Glomerular visceral epithelial cell (primary cell): ENCODE data around the gene C10orf67.
A peak's percentile ranks its signal among the peaks of the same experiment; 100 is the strongest.
"Not testable (repeated sequence)": the region's sequence is repeated elsewhere in the genome, so short reads cannot be mapped to it uniquely, and the experiment has no call there.

ENCODE experiments used
- DNase-seq: peaks from one replicate; pipeline ENCODE4 v3.0.0-alpha.2; 2016; ENCODE audit errors: extremely low spot score

Gene C10orf67

DNA sequence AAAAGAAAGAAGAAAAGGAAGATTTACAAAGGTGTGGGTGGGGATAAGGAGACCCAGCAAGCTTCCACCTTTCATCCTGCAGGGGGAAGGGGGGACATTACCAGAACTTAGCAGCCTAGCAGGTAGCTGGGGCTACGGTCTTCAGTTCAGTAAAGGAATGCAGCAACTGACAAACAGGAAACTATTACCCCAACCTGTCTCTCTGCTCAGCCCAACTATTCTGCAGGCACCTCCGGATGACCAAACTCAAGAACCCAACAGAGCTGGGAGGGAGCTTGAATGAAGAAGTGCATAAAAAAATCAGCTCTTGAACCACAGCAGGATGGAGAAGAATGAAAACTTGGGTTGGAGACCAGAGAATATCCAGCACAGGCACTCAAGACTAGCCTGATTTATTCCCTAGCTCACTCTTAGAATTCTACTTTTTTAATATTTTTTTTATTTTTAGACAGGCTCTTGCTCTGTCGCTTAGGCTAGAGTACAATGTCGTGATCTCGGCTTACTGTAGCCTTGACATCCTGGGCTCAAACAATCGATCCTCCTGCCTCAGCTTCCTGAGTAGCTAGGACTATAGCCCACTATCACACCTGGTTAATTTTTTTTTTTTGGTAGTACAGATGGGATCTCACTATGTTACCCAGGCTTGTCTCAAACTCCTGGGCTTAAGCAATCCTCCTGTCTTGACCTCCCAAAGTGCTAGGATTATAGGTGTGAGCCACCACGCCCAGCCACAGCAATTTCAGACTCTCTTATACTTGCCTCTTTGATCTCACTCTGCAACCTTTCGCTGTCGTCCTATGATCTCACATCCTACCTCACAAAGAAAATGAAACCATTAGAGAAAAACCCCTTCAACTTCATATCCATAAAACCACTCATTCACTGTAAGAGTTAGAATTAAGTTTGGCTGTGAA lies 18.5 kb upstream of the C10orf67 start:
- no peak for DNase-seq

DNA sequence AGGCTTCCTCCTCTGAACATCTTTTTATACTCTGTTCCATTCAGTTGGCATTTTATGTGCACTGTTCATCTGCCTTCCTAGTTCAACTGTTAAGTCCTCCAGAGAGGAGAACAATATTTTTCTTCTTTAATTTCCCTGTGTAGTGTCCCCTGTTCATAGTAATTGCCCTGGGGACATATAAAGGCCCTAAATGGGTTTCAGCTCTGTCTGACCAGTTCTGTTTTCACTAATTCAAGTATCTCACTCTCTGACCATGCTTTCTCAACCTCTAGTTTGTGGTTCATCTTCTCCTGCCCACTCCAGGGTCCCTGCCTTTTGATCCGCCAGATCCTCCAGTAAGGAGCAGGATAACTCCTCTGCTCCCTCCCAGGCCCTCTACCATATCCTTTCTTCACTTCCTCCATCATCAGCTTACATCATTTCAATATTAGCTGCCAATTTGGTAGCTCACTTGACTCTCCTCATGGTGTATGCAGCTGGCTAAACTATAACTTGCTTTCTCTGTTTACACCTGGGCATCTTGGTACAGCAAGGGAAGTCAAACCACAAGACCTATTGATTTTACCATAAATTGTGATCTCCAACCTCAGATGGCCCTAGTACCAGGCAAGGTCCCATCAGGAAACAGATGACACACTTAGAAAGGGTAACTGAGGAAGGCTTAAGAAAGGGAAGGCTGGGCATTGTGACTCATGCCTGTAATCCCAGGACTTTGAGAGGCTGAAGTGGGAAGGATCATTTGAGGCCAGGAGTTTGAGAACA lies 17.7 kb upstream of the C10orf67 start:
- no peak for DNase-seq

DNA sequence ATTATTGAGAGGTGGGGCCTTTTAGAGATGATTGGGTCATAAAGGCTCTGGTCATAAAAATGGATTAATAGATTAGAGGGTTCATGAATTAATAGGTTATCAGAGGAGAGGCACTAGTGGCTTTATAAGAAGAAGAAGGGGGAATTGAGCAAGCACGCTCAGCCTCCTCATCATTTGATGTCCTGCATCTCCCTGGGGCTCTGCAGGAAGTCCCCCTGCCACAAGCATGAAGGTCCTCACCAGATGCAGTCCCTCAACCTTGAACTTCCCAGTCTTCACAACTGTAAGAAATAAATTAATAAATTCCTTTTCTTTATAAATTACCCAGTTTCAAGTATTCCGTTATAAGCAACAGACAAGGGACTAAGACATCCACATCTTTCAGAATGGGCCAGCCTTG lies 17.1 kb upstream of the C10orf67 start:
- no peak for DNase-seq

DNA sequence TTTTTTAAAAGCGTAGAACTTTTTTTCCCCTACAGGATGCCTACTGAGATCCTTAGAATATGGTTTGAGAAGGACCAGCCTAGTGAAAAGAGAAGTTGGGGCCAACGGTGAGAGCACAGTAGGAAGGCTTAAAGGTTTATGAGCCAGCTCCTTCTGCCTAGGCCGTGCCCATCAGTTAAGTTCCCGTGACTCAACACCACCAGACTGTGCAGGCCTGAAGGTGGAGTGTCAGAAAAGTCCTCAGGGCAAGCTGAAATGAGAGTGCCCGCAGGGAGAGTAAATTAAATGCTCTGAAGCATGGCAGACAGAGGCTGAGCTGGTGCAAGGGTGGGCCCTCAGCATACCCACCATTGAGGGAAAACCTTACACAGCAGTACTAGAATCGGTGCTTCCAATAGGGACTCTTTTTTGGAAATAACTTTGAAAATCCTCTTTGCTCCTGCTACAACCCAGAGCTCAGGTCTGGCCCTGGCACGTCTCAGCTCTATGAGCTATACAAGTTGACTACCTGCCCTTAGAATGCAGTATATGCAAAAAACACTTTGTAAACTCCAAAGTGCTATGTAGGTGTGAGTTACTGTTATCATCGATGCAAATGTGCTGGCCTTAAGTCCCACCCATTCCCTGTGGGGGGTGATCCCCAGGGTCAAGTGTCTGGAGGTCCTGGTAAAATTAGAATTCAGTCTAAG lies 15.2 kb upstream of the C10orf67 start:
- no peak for DNase-seq

DNA sequence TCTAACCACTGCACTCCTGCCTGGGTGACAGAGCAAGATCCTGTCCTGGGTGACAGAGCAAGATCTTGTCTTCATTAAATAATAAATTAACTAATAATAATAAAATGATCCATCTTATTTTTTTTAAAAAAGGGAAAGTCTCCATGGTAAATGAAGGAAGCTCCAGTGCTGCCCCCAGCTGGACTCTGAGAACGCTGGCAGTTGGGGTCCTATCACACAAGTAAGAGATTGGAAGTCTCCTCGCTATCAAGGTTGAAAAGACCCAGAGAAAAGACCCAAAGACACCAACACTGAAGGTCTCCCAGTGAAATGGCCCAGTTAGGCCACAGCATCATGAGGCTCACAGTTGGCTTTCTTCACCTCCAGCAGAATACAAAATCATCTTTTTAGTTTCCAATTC lies 13.8 kb upstream of the C10orf67 start:
- DNase-seq, result no peak

DNA sequence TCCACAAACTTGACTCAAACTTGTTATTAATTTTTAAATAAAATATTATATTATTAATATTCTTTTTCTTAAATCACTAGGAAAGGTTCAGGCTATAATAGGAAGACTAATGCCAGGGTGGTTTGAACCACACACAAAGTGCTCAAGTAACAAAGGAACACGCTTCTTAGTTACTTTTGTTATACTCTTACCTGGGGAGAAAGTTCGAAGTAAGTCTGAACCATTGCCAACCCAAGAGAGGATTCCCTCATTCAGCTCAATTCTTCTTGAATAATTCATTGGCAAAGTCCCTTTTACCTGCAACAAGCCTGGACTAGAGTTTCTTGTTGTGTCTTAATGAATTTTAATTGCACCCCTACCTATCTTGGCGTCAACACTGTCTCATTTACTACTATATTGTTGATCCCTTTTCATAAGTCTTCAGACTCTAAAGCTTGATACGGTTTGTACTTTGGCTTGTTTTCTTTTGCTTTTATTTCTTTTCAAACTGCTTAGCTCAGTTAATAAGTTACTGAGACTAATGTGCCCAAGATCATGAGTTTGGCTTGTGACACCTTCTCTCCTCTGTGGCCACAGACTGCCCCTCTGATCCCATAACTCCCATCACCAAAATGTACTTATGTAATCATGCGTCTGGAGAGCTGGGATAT lies 10.2 kb upstream of the C10orf67 start:
- DNase-seq, result no peak

DNA sequence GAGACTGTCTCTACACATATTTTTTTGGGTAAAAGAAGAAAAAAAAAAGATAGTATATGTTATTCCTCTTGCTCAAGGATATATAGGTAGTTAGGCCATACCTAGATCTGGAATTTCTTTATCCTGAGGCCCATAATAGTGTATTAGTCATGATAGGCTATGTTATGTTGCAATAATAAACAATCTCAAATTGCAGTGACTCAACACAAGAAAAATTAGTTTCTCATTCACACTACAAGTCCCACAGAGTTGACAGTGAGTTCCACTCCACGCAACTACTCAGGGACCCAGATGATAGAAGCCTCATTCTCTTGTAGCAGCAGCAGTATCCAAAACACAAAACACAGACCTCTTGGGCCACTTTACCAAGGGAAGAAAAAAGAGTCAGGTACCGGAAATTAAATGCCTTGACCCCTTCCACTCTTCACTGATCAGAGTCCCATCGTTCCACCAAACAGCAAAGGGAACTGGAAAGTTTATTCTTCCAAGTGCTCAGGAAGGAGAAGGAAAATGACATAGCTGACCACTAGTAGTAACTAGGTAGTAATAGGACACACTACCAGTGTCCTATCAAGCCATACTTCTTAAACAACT lies 7.4 kb upstream of the C10orf67 start:
- DNase-seq, result no peak

DNA sequence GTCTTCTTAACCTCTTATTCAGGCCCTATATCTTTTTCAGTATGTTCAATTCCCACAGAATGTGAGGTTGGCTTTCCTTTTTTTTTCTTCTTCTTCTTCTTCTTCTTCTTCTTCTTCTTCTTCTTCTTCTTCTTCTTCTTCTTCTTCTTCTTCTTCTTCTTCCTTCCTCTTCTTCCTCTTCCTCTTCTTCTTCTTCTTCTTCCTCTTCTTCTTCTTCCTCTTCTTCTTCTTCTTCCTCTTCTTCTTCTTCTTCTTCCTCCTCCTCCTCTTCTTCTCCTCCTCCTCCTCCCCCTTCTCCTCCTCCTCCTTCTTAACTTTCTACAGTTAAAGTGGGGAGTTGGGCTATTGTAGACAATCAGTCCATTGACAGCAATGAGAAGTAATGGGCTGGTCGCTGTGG lies 6.1 kb upstream of the C10orf67 start:
- not testable (repeated sequence) for DNase-seq

DNA sequence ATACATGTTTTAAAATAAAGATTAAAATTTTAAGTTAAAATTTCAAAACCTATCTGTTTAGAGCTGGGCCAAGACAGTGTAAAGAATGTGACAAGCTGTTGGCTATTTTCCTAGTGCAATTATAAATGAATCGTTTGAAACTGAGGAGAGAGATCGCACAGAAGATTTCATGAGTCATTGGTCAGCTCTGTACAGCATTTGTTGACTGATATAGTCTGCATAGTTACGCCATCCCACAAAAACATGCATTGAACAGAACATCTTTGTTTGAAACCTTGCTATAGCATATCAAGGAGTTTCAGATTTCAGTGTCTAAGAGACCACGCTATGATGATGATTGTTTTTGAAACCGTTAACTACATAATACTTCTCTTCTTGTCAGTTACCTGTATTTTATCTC lies 1.3 kb upstream of the C10orf67 start:
- peak; percentile 35 for DNase-seq

DNA sequence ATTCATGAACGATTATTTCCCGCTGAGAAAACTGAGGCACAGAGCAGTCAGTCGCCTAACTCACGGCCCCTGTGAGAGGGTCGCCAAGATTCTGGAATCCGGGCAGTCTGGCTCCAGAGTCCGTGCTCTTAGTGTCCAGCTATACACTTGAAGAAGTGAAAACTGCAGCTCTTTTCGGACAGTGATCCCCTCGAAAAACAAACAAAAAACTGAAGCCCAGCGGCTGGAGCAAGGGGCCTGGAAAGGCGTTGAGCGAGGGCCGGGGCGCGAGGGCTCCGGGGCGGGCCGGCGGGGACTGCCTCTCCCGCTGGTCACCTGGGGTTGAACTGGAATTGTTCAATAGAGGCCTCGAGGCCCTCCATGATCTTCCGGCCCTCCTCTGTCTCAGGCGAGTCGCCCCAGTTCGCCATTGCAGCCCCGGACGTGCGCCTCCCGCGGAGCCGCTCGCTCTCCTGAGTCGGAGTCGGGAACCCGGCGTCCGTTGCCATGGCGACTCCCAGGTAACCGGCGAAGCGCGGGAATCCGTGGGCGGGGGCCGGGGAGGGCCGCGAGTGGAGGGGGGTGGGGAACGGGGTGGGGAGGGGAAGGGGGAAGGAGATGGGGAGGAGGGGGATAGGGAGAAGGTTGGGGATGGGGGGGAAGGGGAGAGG lies 881 bp downstream of the C10orf67 start:
- DNase-seq, result peak; percentile 67

DNA sequence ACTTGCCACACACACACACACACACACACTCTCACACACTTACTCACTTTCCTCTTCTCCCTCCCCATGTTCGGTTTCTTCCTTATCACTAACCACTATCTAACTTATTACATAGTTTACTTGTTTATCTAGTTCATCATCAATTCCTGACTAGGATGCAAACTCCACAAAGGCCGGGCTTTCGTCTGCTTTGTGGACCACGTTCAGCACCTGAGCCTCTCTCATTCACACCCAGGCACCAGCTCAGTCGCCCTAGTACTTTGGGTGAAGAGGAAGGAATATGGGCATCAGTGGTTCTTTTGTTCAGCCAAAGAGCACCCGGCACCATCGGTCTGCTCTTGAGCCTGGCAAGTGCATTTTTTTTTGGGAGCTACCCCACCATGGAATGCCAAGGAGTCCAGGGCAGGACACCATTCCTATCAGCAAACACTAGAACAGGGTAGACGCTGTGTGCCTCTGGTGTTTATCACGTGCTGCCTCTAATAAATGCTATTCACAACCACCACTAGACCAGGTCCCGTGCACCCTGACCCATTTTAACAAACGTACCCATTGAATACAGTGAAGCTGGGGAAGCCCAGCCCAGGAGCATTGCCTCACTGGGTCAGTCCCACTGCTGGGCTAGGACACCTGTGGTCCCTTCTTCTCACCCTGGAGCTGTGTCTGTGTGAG lies 2.2 kb downstream of the C10orf67 start:
- DNase-seq, result no peak

DNA sequence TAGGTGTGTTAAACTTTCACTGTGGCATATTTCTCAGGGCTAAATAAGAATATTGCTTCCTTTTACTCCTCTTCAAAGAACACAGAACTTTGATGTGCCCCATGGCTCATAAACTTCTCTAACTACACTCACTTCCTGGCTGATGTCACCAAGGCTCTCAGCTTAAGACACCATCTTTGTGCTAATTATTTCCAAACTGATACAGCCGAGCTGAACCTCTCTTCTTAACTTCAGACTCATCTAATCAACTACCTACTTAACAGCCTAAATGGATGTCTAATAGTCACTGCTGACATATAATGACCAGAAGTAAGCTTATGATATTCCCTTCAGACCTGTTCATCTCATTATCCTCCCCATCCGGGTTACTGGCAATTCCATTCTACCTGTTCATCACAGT lies 3.6 kb downstream of the C10orf67 start:
- DNase-seq, result peak; percentile 30

DNA sequence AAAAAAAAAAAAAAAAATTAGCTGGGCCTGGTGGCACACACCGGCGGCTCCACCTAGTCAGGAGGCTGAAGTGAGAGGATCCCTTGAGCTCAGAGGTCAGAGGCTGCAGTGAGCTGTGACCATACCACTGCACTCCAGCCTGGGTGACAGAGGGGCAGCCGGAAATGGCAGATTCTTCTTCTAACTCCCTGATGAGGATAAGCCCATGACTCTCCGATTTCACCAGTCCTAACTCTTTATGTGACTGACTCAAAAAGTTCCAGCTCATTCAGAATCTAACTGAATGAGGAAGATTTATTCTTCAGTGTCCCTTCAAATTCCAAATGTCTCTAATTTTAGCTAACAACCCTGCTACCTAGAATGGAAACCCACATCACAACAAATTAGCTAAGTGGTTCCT lies 4.2 kb downstream of the C10orf67 start:
- DNase-seq, result no peak

DNA sequence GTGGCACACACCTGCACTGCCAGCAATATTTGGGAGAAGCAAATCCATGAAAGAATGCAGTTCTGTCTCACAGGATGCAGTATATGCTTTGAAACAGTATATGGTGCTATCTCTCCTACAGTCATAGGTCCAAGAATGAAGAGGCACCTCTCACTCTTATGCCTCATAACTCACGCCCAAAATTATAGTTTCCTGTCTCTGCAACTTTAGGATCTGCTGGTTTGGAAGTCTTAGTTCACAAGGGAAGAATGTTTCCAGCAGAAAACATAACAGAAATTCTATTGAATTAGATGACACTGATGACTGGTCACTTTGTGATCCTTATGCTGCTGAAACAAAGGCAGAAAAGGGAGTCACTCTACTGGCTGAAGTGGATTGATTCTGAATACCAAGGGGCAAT lies 5.7 kb downstream of the C10orf67 start:
- DNase-seq, result no peak

DNA sequence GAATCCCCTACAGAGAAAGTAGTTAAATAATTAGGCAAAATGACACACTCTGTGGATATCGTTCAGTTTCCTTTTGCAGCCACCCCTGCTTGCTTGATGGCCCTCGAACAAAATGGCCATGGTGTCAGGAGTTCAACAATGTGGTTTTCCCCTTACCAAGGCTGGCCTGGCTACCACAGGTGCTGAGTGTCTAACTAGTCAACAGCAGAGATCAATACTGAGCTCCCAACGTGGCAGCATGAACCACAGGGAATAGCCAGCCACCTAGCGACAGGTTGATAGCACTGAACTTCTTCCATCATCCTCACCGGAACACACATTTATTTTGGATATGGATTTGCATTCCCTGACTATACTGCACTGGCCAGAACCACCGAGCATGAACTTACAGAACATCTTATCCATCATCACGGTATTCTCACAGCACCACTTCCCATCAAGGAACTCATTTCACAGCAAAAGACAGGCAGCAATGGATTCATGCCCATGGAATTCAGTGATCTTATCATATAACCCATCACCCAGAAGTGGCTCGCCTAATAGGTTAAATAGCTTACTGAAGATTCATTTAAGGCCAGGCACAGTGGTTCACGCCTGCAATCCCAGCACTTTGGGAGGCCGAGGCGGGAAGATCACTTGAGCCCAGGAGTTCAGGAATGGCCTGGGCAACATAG lies 6.3 kb downstream of the C10orf67 start:
- no peak for DNase-seq

DNA sequence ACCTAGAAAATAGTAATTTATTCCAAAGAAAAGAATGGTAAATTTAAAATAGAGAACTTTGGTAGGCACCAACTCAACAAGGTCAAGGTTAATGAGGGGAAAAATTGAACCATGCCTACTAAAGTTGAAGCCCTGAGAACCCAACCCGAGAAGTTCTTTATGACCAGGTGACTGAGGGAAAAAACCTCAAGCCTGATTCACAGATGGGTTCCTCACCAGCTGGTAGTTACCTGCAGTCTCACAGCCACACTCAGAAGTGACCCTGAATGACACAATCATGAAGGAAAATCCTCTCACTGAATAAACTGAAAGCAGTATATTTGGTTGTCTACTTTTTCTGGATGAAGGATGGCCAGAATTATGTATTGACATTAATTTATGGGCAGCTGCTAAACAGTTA lies 7.0 kb downstream of the C10orf67 start:
- DNase-seq, result no peak

DNA sequence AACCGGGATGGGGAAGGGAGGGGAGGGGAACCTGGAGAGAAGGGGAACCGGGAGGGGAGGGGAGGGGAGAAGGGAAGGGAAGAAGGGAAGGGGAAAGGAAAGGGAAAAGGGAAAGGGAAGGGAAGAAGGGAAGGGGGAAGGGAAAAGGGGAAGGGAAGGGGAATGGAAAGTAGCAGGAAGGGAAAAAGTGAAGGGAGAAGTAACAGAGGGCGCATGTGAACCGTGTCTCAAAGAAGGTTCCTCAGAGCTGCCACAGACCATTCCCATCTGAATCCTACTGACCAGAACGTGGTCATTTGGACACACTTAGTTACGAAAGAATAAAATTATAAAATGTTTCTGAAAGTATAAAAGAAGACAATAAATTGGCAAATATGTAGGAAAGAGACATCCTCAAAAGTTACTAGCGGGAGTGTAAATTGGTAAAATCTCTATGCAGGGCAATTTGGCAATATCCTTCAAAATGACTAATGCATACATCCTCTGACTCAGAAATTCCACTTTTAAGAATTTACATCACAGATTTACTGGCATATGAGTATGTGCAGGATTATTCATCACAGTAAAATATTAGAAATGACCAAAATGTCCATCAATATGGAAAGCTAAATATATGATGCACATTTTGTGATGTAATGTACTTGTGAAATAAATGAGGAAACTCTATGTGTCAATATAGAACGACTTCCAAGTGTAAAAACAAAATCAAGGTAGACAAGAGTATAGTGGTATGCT lies 12.9 kb downstream of the C10orf67 start:
- peak; percentile 24 for DNase-seq

DNA sequence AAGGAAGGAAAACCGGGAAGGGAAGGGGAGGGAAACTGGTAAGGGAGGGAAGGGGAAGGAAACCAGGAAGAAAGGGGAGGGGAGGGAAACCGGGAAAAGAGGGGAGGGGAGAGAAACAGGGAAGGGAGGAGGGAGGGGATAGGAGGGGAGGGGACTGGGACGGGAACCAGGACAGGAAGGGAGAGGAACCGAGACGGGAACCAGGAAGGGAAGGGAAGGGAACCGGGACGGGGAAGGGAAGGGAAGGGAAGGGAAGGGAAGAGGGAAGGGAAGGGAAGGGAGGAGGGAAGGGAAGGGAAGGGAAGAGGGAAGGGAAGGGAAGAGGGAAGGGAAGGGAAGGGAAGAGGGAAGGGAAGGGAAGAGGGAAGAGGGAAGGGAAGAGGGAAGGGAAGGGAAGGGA lies 13.6 kb downstream of the C10orf67 start:
- DNase-seq, result no peak
